Astrocyte (in vitro differentiated cells and primary cell): ENCODE measurements around the gene SV2C.

ENCODE experiments used
- CTCF ChIP-seq: IDR thresholded peaks from 2 replicates; pipeline ENCODE4 v1.5.1; 2011; ENCODE audit warnings: low read depth, mild to moderate bottlenecking, inconsistent platforms, low read length, moderate library complexity; ENCODE audit not compliant: insufficient read depth
- EZH2 ChIP-seq: IDR thresholded peaks from 2 replicates; pipeline ENCODE4 v1.6.1; 2012; ENCODE audit warnings: mild to moderate bottlenecking, low read length, inconsistent platforms; ENCODE audit not compliant: insufficient read depth

GRCh38 chr5:76152700-76153099, 69.5 kb downstream of the SV2C start:
- TF ChIP-seq EZH2 (no peak), CTCF (no peak)
